CD4-positive, alpha-beta T cell (primary cell): ENCODE data around the gene PDE10A. TPM values are rescaled to one million over a fixed set of nuclear protein-coding genes. Genes with fewer than 3 reads are reported as not detected.

Source experiments
- ATAC-seq: fragments of 200-7000 bp; cut with Tn5 transposase; one replicate; pipeline ENCODE4 v1.10.0; 2022; ENCODE audit warnings: mild to moderate bottlenecking; ENCODE audit not compliant: poor library complexity
- CTCF ChIA-PET: fragments of 350-600 bp; sonication (Branson Sonifier 250); formaldehyde crosslinking; loops from one replicate; lab custom pipeline; 2021; ENCODE audit warnings: antibody characterized with exemption, inconsistent platforms; lab: Charles Lee
- POLR2A ChIA-PET: fragments of 350-600 bp; sonication (Branson Sonifier 250); formaldehyde crosslinking; loops from one replicate; lab custom pipeline; 2021; ENCODE audit warnings: antibody characterized with exemption, inconsistent platforms; lab: Charles Lee
- DNase-seq, 14 experiments: peaks; one replicate each; pipeline ENCODE4 v3.0.0-alpha.2; 2013 to 2020; ENCODE audit warnings: mixed read lengths in 2 of 14
- H3K27ac ChIP-seq, 2 donors: one replicate each; pipeline versions ENCODE4 v1.5.1 to v1.7.0; 2013; ENCODE audit warnings: low read length in 2 of 2, low read depth in 1 of 2, mild to moderate bottlenecking in 1 of 2
- H3K27me3 ChIP-seq, 2 experiments: 1 replicate in 1 of 2; 2 replicates in 1 of 2; pipeline versions ENCODE4 v1.6.1 to v1.7.0; 2013; ENCODE audit warnings: low read length in 2 of 2, control low read depth in 1 of 2, mild to moderate bottlenecking in 1 of 2, moderate library complexity in 1 of 2; ENCODE audit not compliant: insufficient read depth in 2 of 2, control insufficient read depth in 1 of 2
- H3K36me3 ChIP-seq: one replicate; pipeline ENCODE4 v1.6.1; 2013; ENCODE audit warnings: low read length, control low read depth; ENCODE audit not compliant: insufficient read depth
- H3K4me1 ChIP-seq: one replicate; pipeline ENCODE4 v1.6.1; 2013; ENCODE audit warnings: low read length, control low read depth; ENCODE audit not compliant: insufficient read depth
- H3K4me3 ChIP-seq: one replicate; pipeline ENCODE4 v1.5.1; 2013; ENCODE audit warnings: mild to moderate bottlenecking, low read length, moderate library complexity
- H3K9me3 ChIP-seq, 2 experiments: 1 replicate in 1 of 2; 2 replicates in 1 of 2; pipeline versions ENCODE4 v1.6.1 to v1.7.0; 2013; ENCODE audit warnings: low read length in 2 of 2, mild to moderate bottlenecking in 2 of 2, control low read depth in 1 of 2, moderate library complexity in 1 of 2; ENCODE audit not compliant: control insufficient read depth in 1 of 2, insufficient read depth in 1 of 2
- H3K27ac Mint-ChIP-seq: one replicate; pipeline ENCODE4 v1.8.0; 2020; ENCODE audit warnings: mixed read lengths
- H3K27me3 Mint-ChIP-seq: one replicate; pipeline ENCODE4 v1.8.0; 2021; ENCODE audit warnings: mixed read lengths
- H3K36me3 Mint-ChIP-seq: one replicate; pipeline ENCODE4 v1.8.0; 2021; ENCODE audit warnings: low read depth, mixed read lengths
- H3K4me1 Mint-ChIP-seq: one replicate; pipeline ENCODE4 v1.8.0; 2021; ENCODE audit warnings: low read depth, mixed read lengths
- H3K4me3 Mint-ChIP-seq: one replicate; pipeline ENCODE4 v1.8.0; 2020; ENCODE audit warnings: mild to moderate bottlenecking, mixed read lengths
- H3K9me3 Mint-ChIP-seq: one replicate; pipeline ENCODE4 v1.8.0; 2020; ENCODE audit warnings: mixed read lengths
- CTCF ChIP-seq: fragments of 200-600 bp; IDR thresholded peaks from one replicate; pipeline ENCODE4 v1.8.0; 2022; ENCODE audit warnings: antibody characterized with exemption, mild to moderate bottlenecking
- intact Hi-C, 2 experiments: fragments of 100-400 bp; cut with DNase I in 1 of 2; cut with micrococcal nuclease in 1 of 2; formaldehyde crosslinking; loops; one replicate each; pipeline versions ENCODE4 v1.15.1 to v1.9.0; 2023 to 2025; cut with DNase I, micrococcal nuclease
- total RNA-seq, 174 experiments: library from RNA in 2 of 174; stranded (reverse) in 2 of 174; gene quantifications; one replicate each; pipeline ENCODE4 v1.2.3 and lab custom pipeline; 2021 to 2026

Gene PDE10A
- total RNA-seq, 2 experiments from 2014 or later: not detected

- intact Hi-C loops: no loop called here
- H3K36me3 ChIP-seq: no peaks in the 10 kb centered on the region
- H3K36me3 Mint-ChIP-seq: no peaks in the 10 kb centered on the region
- H3K4me1 ChIP-seq: no peaks in the 10 kb centered on the region
- TF ChIP-seq CTCF: no peak
- H3K27ac ChIP-seq: no peak overlapping the region
- ATAC-seq: no peak
- peaks cover 2% of the 10 kb centered on the region for H3K9me3 Mint-ChIP-seq
- ChIA-PET POLR2A (no interaction called here), CTCF (no interaction called here)
- H3K27me3 ChIP-seq: no peaks in the 10 kb centered on the region
- H3K27me3 Mint-ChIP-seq: no peaks in the 10 kb centered on the region
- no peak overlapping the region for H3K4me3 ChIP-seq
- H3K4me3 Mint-ChIP-seq: no peak overlapping the region
- H3K4me1 Mint-ChIP-seq: no peaks in the 10 kb centered on the region
- peaks cover 0 to 19% of the 10 kb centered on the region in 2 experiments for H3K9me3 ChIP-seq
- H3K27ac Mint-ChIP-seq: no peak overlapping the region
- DNase-seq: no peak
Observed at GRCh38 chr6:165645919-165646318, 17.1 kb downstream of the PDE10A start.

- Histone ChIP-seq H3K9me3 (peaks cover 0 to 19% of the 10 kb centered on the region in 2 experiments), H3K27ac (no peak overlapping the region), H3K36me3 (no peaks in the 10 kb centered on the region), H3K27me3 (no peaks in the 10 kb centered on the region), H3K4me3 (no peak overlapping the region), H3K4me1 (no peaks in the 10 kb centered on the region)
- Mint-ChIP-seq H3K27ac (no peak overlapping the region), H3K4me1 (no peaks in the 10 kb centered on the region), H3K27me3 (no peaks in the 10 kb centered on the region), H3K36me3 (no peaks in the 10 kb centered on the region), H3K9me3 (peaks cover 2% of the 10 kb centered on the region), H3K4me3 (no peak overlapping the region)
- POLR2A ChIA-PET: no interaction called here
- DNase-seq (no peak), ATAC-seq (no peak)
- TF ChIP-seq CTCF: no peak
- CTCF ChIA-PET: no interaction called here
- intact Hi-C loops: no loop called here
Observed at GRCh38 chr6:165644586-165645266, 18.3 kb downstream of the PDE10A start.

GRCh38 chr6:165643015-165643414 lies 20.0 kb downstream of the PDE10A start:
- Mint-ChIP-seq H3K27ac (no peak overlapping the region), H3K36me3 (no peaks in the 10 kb centered on the region), H3K4me1 (no peaks in the 10 kb centered on the region), H3K27me3 (peaks cover 3% of the 10 kb centered on the region), H3K9me3 (peaks cover 2% of the 10 kb centered on the region), H3K4me3 (no peak overlapping the region)
- ATAC-seq (no peak), DNase-seq (no peak)
- ChIA-PET POLR2A (no interaction called here), CTCF (no interaction called here)
- Histone ChIP-seq H3K27me3 (no peaks in the 10 kb centered on the region), H3K27ac (no peak overlapping the region), H3K4me1 (no peaks in the 10 kb centered on the region), H3K36me3 (no peaks in the 10 kb centered on the region), H3K9me3 (peaks cover 0 to 16% of the 10 kb centered on the region in 2 experiments), H3K4me3 (no peak overlapping the region)
- TF ChIP-seq CTCF: no peak
- intact Hi-C loops: no loop called here
